Stimulated activated memory B cell treated with anti-CD40 and anti-IgM and Interleukin-4, amounts not matched to agents 10 μg/mL and 1 μg/mL and 100 μg/mL, for 72 hours (primary cell): ENCODE results near the gene SF3A2.

Experiments used
- ATAC-seq: fragments of 150-1000 bp; cut with Tn5 transposase; 2 replicates; pipeline ENCODE4 v1.10.0; 2021
- H3K27ac Mint-ChIP-seq: one replicate; pipeline ENCODE4 v1.8.0; 2022; ENCODE audit warnings: mild to moderate bottlenecking, mixed read lengths
- H3K27me3 Mint-ChIP-seq: one replicate; pipeline ENCODE4 v1.8.0; 2022; ENCODE audit warnings: mixed read lengths
- H3K36me3 Mint-ChIP-seq: one replicate; pipeline ENCODE4 v1.8.0; 2022; ENCODE audit warnings: mixed read lengths
- H3K4me1 Mint-ChIP-seq: one replicate; pipeline ENCODE4 v1.8.0; 2022; ENCODE audit warnings: mixed read lengths
- H3K4me3 Mint-ChIP-seq: one replicate; pipeline ENCODE4 v1.8.0; 2022; ENCODE audit warnings: mild to moderate bottlenecking, moderate library complexity, mixed read lengths
- H3K9me3 Mint-ChIP-seq: one replicate; pipeline ENCODE4 v1.8.0; 2022; ENCODE audit warnings: mixed read lengths

Gene SF3A2

GRCh38 chr19:2288818-2289713 is 52.4 kb downstream of the SF3A2 start:
- peak; percentile 67 for ATAC-seq
- H3K4me3 Mint-ChIP-seq: peak overlapping the region; percentile 97
- peaks cover 46% of the 10 kb centered on the region for H3K4me1 Mint-ChIP-seq
- no peaks in the 10 kb centered on the region for H3K27me3 Mint-ChIP-seq
- H3K9me3 Mint-ChIP-seq: no peaks in the 10 kb centered on the region
- peak overlapping the region; percentile 97 for H3K27ac Mint-ChIP-seq
- peaks cover 26% of the 10 kb centered on the region for H3K36me3 Mint-ChIP-seq

- H3K4me3 Mint-ChIP-seq: peak overlapping the region; percentile 97
- H3K4me1 Mint-ChIP-seq: peaks cover 54% of the 10 kb centered on the region
- H3K36me3 Mint-ChIP-seq: peaks cover 31% of the 10 kb centered on the region
- no peaks in the 10 kb centered on the region for H3K27me3 Mint-ChIP-seq
- H3K27ac Mint-ChIP-seq: peak overlapping the region; percentile 97
- no peaks in the 10 kb centered on the region for H3K9me3 Mint-ChIP-seq
- ATAC-seq: peak; percentile 82
Observed at GRCh38 chr19:2289714-2290435, 53.3 kb downstream of the SF3A2 start.

GRCh38 chr19:2290441-2291184 is 54.0 kb downstream of the SF3A2 start:
- Mint-ChIP-seq H3K4me3 (peak overlapping the region; percentile 86), H3K9me3 (no peaks in the 10 kb centered on the region), H3K36me3 (peaks cover 31% of the 10 kb centered on the region), H3K27me3 (no peaks in the 10 kb centered on the region), H3K27ac (peak overlapping the region; percentile 97), H3K4me1 (peaks cover 57% of the 10 kb centered on the region)
- ATAC-seq: peak; percentile 37

- Mint-ChIP-seq H3K4me1 (peaks cover 55% of the 10 kb centered on the region), H3K27me3 (no peaks in the 10 kb centered on the region), H3K4me3 (peak overlapping the region; percentile 86), H3K27ac (peak overlapping the region; percentile 97), H3K9me3 (no peaks in the 10 kb centered on the region), H3K36me3 (peaks cover 31% of the 10 kb centered on the region)
- no peak for ATAC-seq
Observed at GRCh38 chr19:2291185-2291751, 54.6 kb downstream of the SF3A2 start.

GRCh38 chr19:2294687-2295335 is 58.2 kb downstream of the SF3A2 start:
- Mint-ChIP-seq H3K36me3 (peaks cover 31% of the 10 kb centered on the region), H3K9me3 (no peaks in the 10 kb centered on the region), H3K4me1 (peaks cover 29% of the 10 kb centered on the region), H3K27ac (peak overlapping the region; percentile 76), H3K4me3 (peak overlapping the region; percentile 66), H3K27me3 (no peaks in the 10 kb centered on the region)
- no peak for ATAC-seq

- no peaks in the 10 kb centered on the region for H3K9me3 Mint-ChIP-seq
- no peak overlapping the region for H3K4me3 Mint-ChIP-seq
- peaks cover 41% of the 10 kb centered on the region for H3K4me1 Mint-ChIP-seq
- peaks cover 26% of the 10 kb centered on the region for H3K36me3 Mint-ChIP-seq
- no peak overlapping the region for H3K27ac Mint-ChIP-seq
- H3K27me3 Mint-ChIP-seq: no peaks in the 10 kb centered on the region
- ATAC-seq: no peak
Observed at GRCh38 chr19:2296141-2296540, 59.5 kb downstream of the SF3A2 start.
